ENCODE results near the gene ROBO3.

The ROBO3 gene

GRCh38 chr11:124876818-124877630 is 11.8 kb downstream of the ROBO3 start:
- peak; percentile 55 for DNase-seq (ENCODE audit: low spot score)

GRCh38 chr11:124877631-124877909 is 12.3 kb downstream of the ROBO3 start:
- DNase-seq (ENCODE audit: low spot score) = no peak

- no peak for DNase-seq (ENCODE audit: low spot score)
Measured at GRCh38 chr11:124877910-124878758, 12.9 kb downstream of the ROBO3 start.

- peak; percentile 1 for DNase-seq (ENCODE audit: low spot score)
Measured at GRCh38 chr11:124878759-124879492, 13.7 kb downstream of the ROBO3 start.

GRCh38 chr11:124879493-124880289 is 14.5 kb downstream of the ROBO3 start:
- DNase-seq (ENCODE audit: low spot score) = no peak

GRCh38 chr11:124880290-124880611 is 15.0 kb downstream of the ROBO3 start:
- no peak for DNase-seq (ENCODE audit: low spot score)

GRCh38 chr11:124880958-124881357 is 15.7 kb downstream of the ROBO3 start:
- no peak for DNase-seq (ENCODE audit: low spot score)

GRCh38 chr11:124882339-124883071 is 17.3 kb downstream of the ROBO3 start:
- DNase-seq (ENCODE audit: low spot score) = no peak

- DNase-seq (ENCODE audit: low spot score) = no peak
Measured at GRCh38 chr11:124884340-124884739, 19.1 kb downstream of the ROBO3 start.

- no peak for DNase-seq (ENCODE audit: low spot score)
Measured at GRCh38 chr11:124884869-124885479, 19.7 kb downstream of the ROBO3 start.

- DNase-seq (ENCODE audit: low spot score) = no peak
Measured at GRCh38 chr11:124886476-124886875, 21.2 kb downstream of the ROBO3 start.

- DNase-seq (ENCODE audit: low spot score) = no peak
Measured at GRCh38 chr11:124886978-124887666, 21.9 kb downstream of the ROBO3 start.

- no peak for DNase-seq (ENCODE audit: low spot score)
Measured at GRCh38 chr11:124887667-124888013, 22.4 kb downstream of the ROBO3 start.

- DNase-seq (ENCODE audit: low spot score) = no peak
Measured at GRCh38 chr11:124889191-124890091, 24.2 kb downstream of the ROBO3 start.

- no peak for DNase-seq (ENCODE audit: low spot score)
Measured at GRCh38 chr11:124890151-124890550, 24.9 kb downstream of the ROBO3 start.

GRCh38 chr11:124890683-124891372 is 25.6 kb downstream of the ROBO3 start:
- no peak for DNase-seq (ENCODE audit: low spot score)

- no peak for DNase-seq (ENCODE audit: low spot score)
Measured at GRCh38 chr11:124891373-124891861, 26.2 kb downstream of the ROBO3 start.

GRCh38 chr11:124892146-124892545 is 26.9 kb downstream of the ROBO3 start:
- no peak for DNase-seq (ENCODE audit: low spot score)

Measured in iPS-NIHi11 (cell line).